HEK293 (cell line): Measurements from ENCODE around the gene PARD6B.

ENCODE experiments used
- CTCF ChIA-PET: fragments of 350-600 bp; formaldehyde crosslinking; extraction: SDS; loops from one replicate; lab custom pipeline; 2021; ENCODE audit warnings: antibody characterized with exemption; lab: Yijun Ruan, JAX
- POLR2A ChIA-PET: fragments of 300-600 bp; formaldehyde crosslinking; extraction: SDS; loops from one replicate; lab custom pipeline; 2020; ENCODE audit warnings: antibody characterized with exemption, inconsistent platforms; lab: Yijun Ruan, JAX
- H3K27ac ChIP-seq: fragments of 200-500 bp; sonication (Bioruptor generic); 2 replicates; pipeline ENCODE4 v1.5.1; 2014; ENCODE audit warnings: low read depth, low read length, control low read depth, inconsistent platforms; ENCODE audit errors: extremely low read depth
- H3K36me3 ChIP-seq, 2 experiments: fragments of 200-500 bp in 1 of 2; sonication (Bioruptor generic) in 1 of 2; 1 replicate in 1 of 2; 2 replicates in 1 of 2; pipeline ENCODE4 v1.5.1; 2014 to 2017; ENCODE audit warnings: inconsistent platforms in 2 of 2, low read length in 2 of 2; ENCODE audit not compliant: control insufficient read depth in 2 of 2, insufficient read depth in 1 of 2
- H3K4me1 ChIP-seq: fragments of 200-500 bp; sonication (Bioruptor generic); 2 replicates; pipeline ENCODE4 v1.5.1; 2014; ENCODE audit warnings: mild to moderate bottlenecking, low read length, inconsistent platforms; ENCODE audit not compliant: control insufficient read depth, insufficient read depth
- H3K4me3 ChIP-seq: 2 replicates; pipeline ENCODE4 v1.5.1; 2011; ENCODE audit warnings: low read depth, mild to moderate bottlenecking, control low read depth, low read length, moderate library complexity
- H3K9me3 ChIP-seq: fragments of 200-500 bp; sonication (Bioruptor generic); 2 replicates; pipeline ENCODE4 v1.5.1; 2014; ENCODE audit warnings: low read depth, low read length, inconsistent platforms; ENCODE audit not compliant: control insufficient read depth, insufficient read depth
- ATF2 ChIP-seq: fragments of 450-650 bp; formaldehyde crosslinking; IDR thresholded peaks from 2 replicates; pipeline ENCODE4 v1.5.1; 2016; ENCODE audit warnings: missing biosample characterization, missing genetic modification characterization, low read depth
- ELK4 ChIP-seq: IDR thresholded peaks from 2 replicates; pipeline ENCODE4 v1.6.1; 2011; ENCODE audit warnings: mild to moderate bottlenecking, low read depth, low read length, borderline replicate concordance
- INSM2 ChIP-seq: fragments of 450-650 bp; formaldehyde crosslinking; IDR thresholded peaks from 2 replicates; pipeline ENCODE4 v1.5.1; 2016; ENCODE audit warnings: missing biosample characterization, missing genetic modification characterization
- KLF10 ChIP-seq: fragments of 450-650 bp; IDR thresholded peaks from 2 replicates; pipeline ENCODE4 v1.5.1; 2018; ENCODE audit warnings: missing biosample characterization, mild to moderate bottlenecking, missing genetic modification characterization
- KLF17 ChIP-seq: fragments of 450-650 bp; formaldehyde crosslinking; IDR thresholded peaks from 2 replicates; pipeline ENCODE4 v1.5.1; 2016; ENCODE audit warnings: missing biosample characterization, missing genetic modification characterization
- KLF8 ChIP-seq: fragments of 450-650 bp; formaldehyde crosslinking; IDR thresholded peaks from 2 replicates; pipeline ENCODE4 v1.5.1; 2016; ENCODE audit warnings: missing biosample characterization, missing genetic modification characterization
- OVOL3 ChIP-seq: fragments of 450-650 bp; formaldehyde crosslinking; IDR thresholded peaks from 2 replicates; pipeline ENCODE4 v1.5.1; 2016; ENCODE audit warnings: missing biosample characterization, missing genetic modification characterization
- SALL2 ChIP-seq: fragments of 450-650 bp; formaldehyde crosslinking; IDR thresholded peaks from 2 replicates; pipeline ENCODE4 v1.5.0; 2017; ENCODE audit warnings: missing biosample characterization, mild to moderate bottlenecking, missing genetic modification characterization, borderline replicate concordance
- TCF7L2 ChIP-seq: IDR thresholded peaks from 2 replicates; pipeline ENCODE4 v1.6.1; 2011; ENCODE audit warnings: low read depth, mild to moderate bottlenecking, inconsistent platforms, low read length, moderate library complexity, borderline replicate concordance
- ZBTB11 ChIP-seq: fragments of 450-650 bp; formaldehyde crosslinking; conservative IDR thresholded peaks from 2 replicates; pipeline ENCODE4 v1.5.1; 2016; ENCODE audit warnings: low read depth, missing biosample characterization, missing genetic modification characterization
- ZBTB20 ChIP-seq: fragments of 450-650 bp; formaldehyde crosslinking; IDR thresholded peaks from 2 replicates; pipeline ENCODE4 v1.5.1; 2016; ENCODE audit warnings: missing biosample characterization, missing genetic modification characterization
- ZBTB21 ChIP-seq: fragments of 450-650 bp; formaldehyde crosslinking; IDR thresholded peaks from 2 replicates; pipeline ENCODE4 v1.5.1; 2017; ENCODE audit warnings: missing biosample characterization, missing genetic modification characterization
- ZEB2 ChIP-seq: fragments of 450-650 bp; formaldehyde crosslinking; IDR thresholded peaks from 2 replicates; pipeline ENCODE4 v1.5.1; 2016; ENCODE audit warnings: missing biosample characterization, missing genetic modification characterization
- ZFP3 ChIP-seq: fragments of 450-650 bp; formaldehyde crosslinking; IDR thresholded peaks from 2 replicates; pipeline ENCODE4 v1.5.1; 2016; ENCODE audit warnings: low read depth, missing biosample characterization, missing genetic modification characterization
- ZIC2 ChIP-seq: fragments of 450-650 bp; formaldehyde crosslinking; IDR thresholded peaks from 2 replicates; pipeline ENCODE4 v1.5.1; 2016; ENCODE audit warnings: missing biosample characterization, missing genetic modification characterization
- ZNF211 ChIP-seq: fragments of 450-650 bp; formaldehyde crosslinking; IDR thresholded peaks from 2 replicates; pipeline ENCODE4 v1.5.1; 2016; ENCODE audit warnings: low read depth, missing biosample characterization, missing genetic modification characterization
- ZNF221 ChIP-seq: fragments of 450-650 bp; formaldehyde crosslinking; IDR thresholded peaks from 2 replicates; pipeline ENCODE4 v1.5.1; 2017; ENCODE audit warnings: missing biosample characterization, missing genetic modification characterization, borderline replicate concordance
- ZNF354C ChIP-seq: fragments of 450-650 bp; formaldehyde crosslinking; IDR thresholded peaks from 2 replicates; pipeline ENCODE4 v1.5.1; 2016; ENCODE audit warnings: missing biosample characterization, missing genetic modification characterization, low read depth, borderline replicate concordance
- ZNF433 ChIP-seq: fragments of 450-650 bp; formaldehyde crosslinking; IDR thresholded peaks from 2 replicates; pipeline ENCODE4 v1.5.1; 2016; ENCODE audit warnings: missing biosample characterization, missing genetic modification characterization, low read depth
- ZNF600 ChIP-seq: fragments of 450-650 bp; formaldehyde crosslinking; IDR thresholded peaks from 2 replicates; pipeline ENCODE4 v1.5.1; 2016; ENCODE audit warnings: missing biosample characterization, missing genetic modification characterization
- ZNF629 ChIP-seq: fragments of 450-650 bp; formaldehyde crosslinking; IDR thresholded peaks from 2 replicates; pipeline ENCODE4 v1.5.1; 2017; ENCODE audit warnings: missing biosample characterization, missing genetic modification characterization
- ZNF639 ChIP-seq: fragments of 450-650 bp; formaldehyde crosslinking; IDR thresholded peaks from 2 replicates; pipeline ENCODE4 v1.5.1; 2016; ENCODE audit warnings: missing biosample characterization, missing genetic modification characterization

Gene PARD6B

GRCh38 chr20:50794846-50795634 is 63.7 kb downstream of the PARD6B start, which contains the start of gene BCAS4 (continued):
- 0 out of 2 replicates have a peak, but pooled peaks have one; percentile 12 for TF ChIP-seq ZBTB11 (tag by site-specific recombination)
- TF ChIP-seq ELK4: no peak
- no peak for TF ChIP-seq ZNF221 (tag by site-specific recombination)
- no peak for TF ChIP-seq ZNF211 (tag by site-specific recombination)
- no peak for TF ChIP-seq OVOL3 (tag by site-specific recombination)
- TF ChIP-seq KLF10 (tag by site-specific recombination): no peak
- TF ChIP-seq TCF7L2: no peak
- TF ChIP-seq ZNF433: no peak

- no peak overlapping the region for H3K27ac ChIP-seq
- POLR2A ChIA-PET: no interaction called here
- TF ChIP-seq SALL2 (no peak), KLF8 (tag by site-specific recombination) (no peak), ZNF211 (tag by site-specific recombination) (no peak)
- no peaks in the 10 kb centered on the region for H3K9me3 ChIP-seq
- H3K36me3 ChIP-seq: no peaks in the 10 kb centered on the region
- no peak overlapping the region for H3K4me3 ChIP-seq
- H3K4me1 ChIP-seq: peaks cover 2% of the 10 kb centered on the region; the same call in 1 of the 2 replicates
- CTCF ChIA-PET: interaction anchor here (3.3 kb wide), 1 partner anchor 132 kb away, joined by 21 read pairs; no protein-coding TSS in a partner anchor
These were observed 65.8 kb downstream of the PARD6B start for GRCh38 chr20:50797142-50797541.

- ChIA-PET POLR2A (no interaction called here), CTCF (interaction anchor here (1.1 kb wide), 1 partner anchor 9 kb away, joined by 3 read pairs; no protein-coding TSS in a partner anchor)
- Histone ChIP-seq H3K27ac (no peak overlapping the region), H3K4me3 (no peak overlapping the region), H3K9me3 (no peaks in the 10 kb centered on the region), H3K36me3 (no peaks in the 10 kb centered on the region), H3K4me1 (peaks cover 2% of the 10 kb centered on the region; the same call in 1 of the 2 replicates)
- TF ChIP-seq ZIC2 (tag by site-specific recombination): peak; percentile 83
- peak; percentile 83 for TF ChIP-seq ZBTB21 (tag by site-specific recombination)
- peak; percentile 86 for TF ChIP-seq ATF2 (tag by site-specific recombination)
- TF ChIP-seq ZNF354C (tag by site-specific recombination): no peak
- peak; percentile 94 for TF ChIP-seq ZNF629 (tag by site-specific recombination)
- peak; percentile 69 for TF ChIP-seq ZNF600 (tag by site-specific recombination)
- 0 out of 2 replicates have a peak, but pooled peaks have one; percentile 17 for TF ChIP-seq ZBTB20
- peak; percentile 66; the same call in 1 of the 2 replicates for TF ChIP-seq ZEB2
- TF ChIP-seq ZFP3 (tag by site-specific recombination): no peak
- TF ChIP-seq ZNF639 (tag by site-specific recombination): 0 out of 2 replicates have a peak, but pooled peaks have one; percentile 19
- TF ChIP-seq INSM2 (tag by site-specific recombination): peak; percentile 71
- TF ChIP-seq KLF17: peak; percentile 67
These were observed 67.3 kb downstream of the PARD6B start for GRCh38 chr20:50798650-50799049.
